Central memory CD8-positive, alpha-beta T cell (primary cell): ENCODE data around the gene SHROOM2.

ENCODE experiments used
- ATAC-seq: fragments of 150-1000 bp; cut with Tn5 transposase; replicated peaks from 2 replicates; pipeline ENCODE4 v1.10.0; 2022; ENCODE audit warnings: mild to moderate bottlenecking, moderate FRiP score, moderate number of reproducible peaks; ENCODE audit not compliant: poor library complexity, severe bottlenecking; ENCODE audit errors: extremely low read depth
- DNase-seq, 2 donors: peaks; one replicate each; pipeline ENCODE4 v3.0.0; 2021; ENCODE audit warnings: low spot score in 2 of 2
- H3K27ac Mint-ChIP-seq: one replicate; pipeline ENCODE4 v1.8.0; 2022; ENCODE audit warnings: low read depth, mild to moderate bottlenecking, moderate library complexity, mixed read lengths
- H3K27me3 Mint-ChIP-seq: one replicate; pipeline ENCODE4 v1.8.0; 2022; ENCODE audit warnings: mixed read lengths
- H3K36me3 Mint-ChIP-seq: one replicate; pipeline ENCODE4 v1.8.0; 2022; ENCODE audit warnings: mild to moderate bottlenecking, moderate library complexity, mixed read lengths; ENCODE audit not compliant: insufficient read depth
- H3K4me1 Mint-ChIP-seq: one replicate; pipeline ENCODE4 v1.8.0; 2022; ENCODE audit warnings: mixed read lengths
- H3K4me3 Mint-ChIP-seq: one replicate; pipeline ENCODE4 v1.8.0; 2022; ENCODE audit warnings: mild to moderate bottlenecking, moderate library complexity, mixed read lengths
- H3K9me3 Mint-ChIP-seq: one replicate; pipeline ENCODE4 v1.8.0; 2022; ENCODE audit warnings: mixed read lengths

SHROOM2 gene

DNA sequence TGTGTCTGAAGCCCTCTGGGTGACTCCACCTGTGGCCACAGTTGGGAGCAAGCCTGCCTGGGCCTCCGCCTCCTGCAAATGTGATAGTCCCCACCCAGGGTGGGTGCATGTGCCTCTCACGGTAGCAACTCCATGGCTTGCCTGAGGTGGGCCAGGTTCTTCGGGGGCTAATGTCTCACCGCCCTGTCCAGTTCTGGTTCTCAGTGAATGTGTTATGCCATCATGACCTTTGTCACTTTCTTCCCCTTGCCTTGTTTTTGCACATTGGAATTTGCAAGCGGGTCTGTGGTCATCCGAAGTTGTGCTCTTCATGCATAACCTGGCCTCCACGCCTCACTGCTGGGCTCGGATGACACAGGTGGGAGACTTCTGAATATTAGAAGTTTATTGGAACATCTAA, 39.7 kb downstream of the SHROOM2 start:
- Mint-ChIP-seq H3K27me3 (peaks cover 9% of the 10 kb centered on the region), H3K4me3 (no peak overlapping the region), H3K9me3 (no peaks in the 10 kb centered on the region), H3K27ac (no peak overlapping the region), H3K4me1 (no peaks in the 10 kb centered on the region), H3K36me3 (no peaks in the 10 kb centered on the region)
- DNase-seq (no peak), ATAC-seq (no peak)

DNA sequence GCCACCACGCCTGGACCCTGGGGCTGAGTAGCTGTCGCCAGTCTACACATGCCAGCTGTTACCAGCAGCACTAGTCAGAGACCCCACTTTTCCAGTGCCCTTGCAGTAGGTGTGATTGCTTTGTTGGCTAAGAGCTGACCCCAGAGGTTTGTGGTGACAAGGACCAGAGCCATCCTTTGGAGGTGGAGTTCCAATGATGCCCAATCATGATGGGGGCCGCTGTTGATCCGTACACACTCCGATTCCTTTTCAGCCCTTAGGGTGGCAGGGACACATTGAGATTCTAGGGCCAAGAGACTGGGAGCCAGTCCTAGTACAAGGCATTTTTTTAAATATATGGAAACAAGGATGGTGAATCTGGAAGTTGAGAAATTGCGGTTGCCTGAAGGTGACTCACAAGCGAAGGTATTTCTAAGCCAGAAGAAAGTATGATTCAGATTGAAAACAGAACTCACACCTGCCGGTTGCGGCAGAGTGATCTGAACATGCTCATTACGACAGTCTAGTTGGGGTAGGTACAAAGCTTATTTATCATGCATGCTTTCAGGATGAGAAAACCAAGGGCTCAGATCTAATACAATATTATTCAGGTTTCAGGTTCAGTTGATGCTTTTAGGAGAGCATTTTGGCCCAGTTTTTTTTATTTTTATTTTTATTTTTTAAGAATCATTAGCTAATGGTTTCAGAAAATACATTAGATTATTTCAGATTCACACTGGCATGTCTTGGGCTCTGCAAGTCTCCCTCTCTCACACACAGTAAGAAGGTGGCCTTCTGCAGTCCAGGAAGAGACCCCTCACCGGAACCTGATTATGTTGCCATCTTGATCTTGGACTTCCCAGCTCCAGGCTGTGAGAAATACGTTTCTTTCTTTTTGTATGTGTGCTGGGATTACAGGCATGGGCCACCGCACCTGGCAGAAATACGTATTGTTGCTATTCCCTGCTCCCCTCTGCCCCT, 43.4 kb downstream of the SHROOM2 start:
- H3K9me3 Mint-ChIP-seq, result no peaks in the 10 kb centered on the region
- H3K36me3 Mint-ChIP-seq, result no peaks in the 10 kb centered on the region
- H3K4me1 Mint-ChIP-seq, result no peaks in the 10 kb centered on the region
- DNase-seq (no peak), ATAC-seq (no peak)
- H3K4me3 Mint-ChIP-seq, result no peak overlapping the region
- H3K27ac Mint-ChIP-seq, result no peak overlapping the region
- peaks cover 9% of the 10 kb centered on the region for H3K27me3 Mint-ChIP-seq

DNA sequence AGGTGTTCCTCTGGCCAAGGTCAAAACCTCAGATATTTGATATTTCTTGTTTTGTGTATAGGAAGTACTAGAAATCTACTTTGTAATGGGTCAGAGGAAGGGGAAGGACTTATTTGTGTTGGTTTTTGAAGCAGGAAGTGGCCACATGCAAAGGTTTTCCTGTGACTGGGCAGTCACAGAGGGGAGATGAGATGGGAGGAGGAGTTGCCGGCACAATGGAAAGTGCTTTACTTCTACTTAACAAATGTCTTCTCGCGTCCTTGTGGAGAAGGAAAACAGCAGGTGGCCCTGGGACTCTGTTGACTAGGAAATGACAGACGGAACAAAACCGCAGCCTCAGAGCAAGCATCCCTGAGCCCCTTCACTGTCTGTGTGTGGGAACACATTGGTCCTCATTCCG, 46.6 kb downstream of the SHROOM2 start:
- ATAC-seq (no peak), DNase-seq (no peak)
- no peak overlapping the region for H3K4me3 Mint-ChIP-seq
- H3K4me1 Mint-ChIP-seq, result no peaks in the 10 kb centered on the region
- no peaks in the 10 kb centered on the region for H3K36me3 Mint-ChIP-seq
- no peak overlapping the region for H3K27ac Mint-ChIP-seq
- H3K9me3 Mint-ChIP-seq, result no peaks in the 10 kb centered on the region
- H3K27me3 Mint-ChIP-seq, result peaks cover 4% of the 10 kb centered on the region

DNA sequence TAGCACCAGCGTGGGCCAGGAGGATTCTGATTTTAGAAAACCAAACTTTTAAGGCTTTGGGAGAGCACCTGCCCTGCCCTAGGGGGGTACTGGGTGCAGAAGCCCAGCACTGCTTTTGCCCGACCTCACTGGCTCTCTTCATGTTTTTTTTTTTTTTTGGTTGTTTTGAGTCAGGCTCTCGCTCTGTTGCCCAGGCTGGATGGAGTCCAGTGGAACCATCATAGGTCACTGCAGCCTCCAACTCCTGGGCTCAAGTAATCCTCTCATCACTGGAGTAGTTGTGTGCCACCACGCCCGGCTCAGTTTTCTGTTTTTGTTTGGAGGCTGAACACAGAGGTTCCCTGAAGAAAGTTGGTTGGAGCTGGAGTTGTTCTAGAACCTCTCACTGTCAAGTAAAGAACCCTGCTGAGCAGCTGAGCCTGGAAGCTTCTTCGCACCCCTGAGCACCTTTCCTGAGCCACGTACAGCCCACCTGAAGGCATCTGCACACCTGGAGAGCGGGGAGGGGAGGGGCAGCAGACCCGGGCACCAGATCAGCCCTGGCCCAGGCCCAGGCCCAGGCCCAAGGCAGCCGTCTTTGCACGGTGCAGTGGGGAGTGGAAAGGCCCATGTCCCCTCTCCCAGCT, 49.5 kb downstream of the SHROOM2 start:
- no peaks in the 10 kb centered on the region for H3K9me3 Mint-ChIP-seq
- no peaks in the 10 kb centered on the region for H3K36me3 Mint-ChIP-seq
- no peaks in the 10 kb centered on the region for H3K4me1 Mint-ChIP-seq
- no peak overlapping the region for H3K4me3 Mint-ChIP-seq
- ATAC-seq (no peak), DNase-seq (no peak)
- no peaks in the 10 kb centered on the region for H3K27me3 Mint-ChIP-seq
- H3K27ac Mint-ChIP-seq, result no peak overlapping the region

DNA sequence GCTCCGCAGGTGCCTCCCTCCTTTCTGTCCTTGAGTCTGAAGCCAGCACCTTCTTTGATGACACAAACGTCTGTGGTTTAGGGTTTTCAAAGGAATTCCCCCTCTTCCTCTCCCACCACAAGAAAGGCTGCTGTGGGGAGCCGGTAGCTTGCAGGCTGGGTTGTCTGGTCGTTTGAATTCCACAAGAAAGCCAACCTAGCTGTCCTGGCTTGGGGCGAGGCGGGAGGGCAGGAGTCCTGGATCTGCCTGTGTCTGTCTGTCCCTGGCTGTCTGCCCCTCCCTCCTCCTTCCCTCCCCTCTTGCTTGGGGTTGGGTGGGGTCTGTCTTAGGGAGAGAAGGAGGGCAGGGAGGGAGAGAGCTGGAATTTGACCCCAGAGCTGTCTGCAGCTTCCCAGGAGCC, 56.3 kb downstream of the SHROOM2 start:
- no peak for ATAC-seq
- peaks cover 18% of the 10 kb centered on the region for H3K27me3 Mint-ChIP-seq

DNA sequence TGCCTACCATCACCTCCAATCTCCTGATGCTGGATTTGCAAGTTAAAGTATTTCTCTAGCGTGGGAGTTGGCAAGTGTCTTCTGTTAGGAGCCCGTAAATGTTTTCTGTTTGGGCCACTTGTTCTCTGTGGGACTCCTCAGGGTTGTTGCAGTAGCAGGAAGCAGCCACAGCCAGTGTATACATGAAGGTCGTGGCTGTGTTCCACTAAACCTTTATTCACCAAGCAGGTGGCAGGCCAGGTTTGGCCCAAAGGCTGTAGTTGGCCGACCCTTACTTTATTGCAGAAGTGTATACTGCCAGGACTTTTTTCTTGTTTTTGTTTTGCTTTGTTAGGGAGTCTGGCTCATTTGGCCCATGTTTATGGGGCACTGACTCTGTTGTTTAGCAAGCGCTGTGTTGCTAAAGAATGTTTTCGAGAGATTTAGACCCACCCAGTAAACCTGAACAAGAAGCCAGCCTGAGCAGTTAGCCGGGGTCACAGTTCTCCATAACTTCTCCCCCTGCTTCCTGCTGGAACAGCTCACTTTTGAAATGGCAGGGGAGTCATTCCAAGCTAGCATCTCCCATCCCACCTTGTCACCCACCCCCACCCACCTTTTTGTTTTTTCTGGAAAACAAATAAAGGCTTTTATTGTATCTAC, 58.8 kb downstream of the SHROOM2 start:
- Mint-ChIP-seq H3K4me3 (no peak overlapping the region), H3K36me3 (peaks cover 2% of the 10 kb centered on the region), H3K27me3 (peaks cover 18% of the 10 kb centered on the region), H3K9me3 (no peaks in the 10 kb centered on the region), H3K27ac (no peak overlapping the region), H3K4me1 (no peaks in the 10 kb centered on the region)
- DNase-seq, result no peak
- ATAC-seq, result no peak

More for the DNA sequence above, 56.3 kb downstream of the SHROOM2 start:
- Mint-ChIP-seq H3K27ac (no peak overlapping the region), H3K9me3 (no peaks in the 10 kb centered on the region), H3K4me3 (no peak overlapping the region), H3K36me3 (no peaks in the 10 kb centered on the region), H3K4me1 (no peaks in the 10 kb centered on the region)
- DNase-seq, result no peak

DNA sequence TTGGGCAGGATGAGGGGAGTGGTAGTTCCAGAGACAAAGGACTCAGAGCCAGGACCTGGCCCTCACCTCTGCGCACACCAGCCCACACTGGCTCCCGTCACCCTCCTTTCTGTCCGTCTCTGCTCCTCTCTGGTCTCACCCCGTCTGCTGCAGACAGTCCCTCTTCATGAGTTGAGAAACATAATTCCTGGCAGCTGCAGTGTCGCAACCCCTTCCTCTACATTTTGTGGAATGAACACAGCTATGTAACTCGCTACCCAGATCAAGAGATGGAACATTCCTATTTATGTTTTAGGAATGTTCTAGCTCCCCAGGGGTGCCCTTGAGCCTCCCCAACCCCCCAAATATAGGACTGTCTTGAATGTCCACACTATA, 59.3 kb downstream of the SHROOM2 start:
- no peaks in the 10 kb centered on the region for H3K9me3 Mint-ChIP-seq
- peaks cover 18% of the 10 kb centered on the region for H3K27me3 Mint-ChIP-seq
- DNase-seq (no peak), ATAC-seq (no peak)
- peaks cover 2% of the 10 kb centered on the region for H3K36me3 Mint-ChIP-seq
- no peaks in the 10 kb centered on the region for H3K4me1 Mint-ChIP-seq
- no peak overlapping the region for H3K27ac Mint-ChIP-seq
- no peak overlapping the region for H3K4me3 Mint-ChIP-seq

DNA sequence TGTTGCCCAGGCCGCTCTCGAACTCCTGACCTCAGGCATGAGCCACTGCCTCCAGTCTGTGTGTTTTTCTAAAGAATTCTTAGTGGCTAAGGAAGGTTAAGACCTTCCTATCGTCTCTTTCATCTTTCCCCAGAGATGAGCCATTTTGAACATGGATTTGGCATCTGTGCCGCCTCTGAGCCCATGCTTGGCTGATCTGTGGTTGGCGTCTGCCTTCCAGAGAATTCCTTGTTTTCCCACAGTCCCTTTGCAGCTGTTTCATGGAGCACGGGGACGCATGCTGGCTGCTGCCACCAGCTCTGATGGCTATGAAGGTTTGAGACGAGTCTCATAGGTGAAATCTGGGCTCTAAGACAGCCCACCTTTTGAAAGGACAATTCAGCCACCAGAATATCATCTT, 60.4 kb downstream of the SHROOM2 start:
- no peak for ATAC-seq
- Mint-ChIP-seq H3K27me3 (peaks cover 18% of the 10 kb centered on the region), H3K4me3 (no peak overlapping the region), H3K9me3 (no peaks in the 10 kb centered on the region), H3K27ac (no peak overlapping the region), H3K36me3 (peaks cover 2% of the 10 kb centered on the region), H3K4me1 (no peaks in the 10 kb centered on the region)
- DNase-seq, result no peak

DNA sequence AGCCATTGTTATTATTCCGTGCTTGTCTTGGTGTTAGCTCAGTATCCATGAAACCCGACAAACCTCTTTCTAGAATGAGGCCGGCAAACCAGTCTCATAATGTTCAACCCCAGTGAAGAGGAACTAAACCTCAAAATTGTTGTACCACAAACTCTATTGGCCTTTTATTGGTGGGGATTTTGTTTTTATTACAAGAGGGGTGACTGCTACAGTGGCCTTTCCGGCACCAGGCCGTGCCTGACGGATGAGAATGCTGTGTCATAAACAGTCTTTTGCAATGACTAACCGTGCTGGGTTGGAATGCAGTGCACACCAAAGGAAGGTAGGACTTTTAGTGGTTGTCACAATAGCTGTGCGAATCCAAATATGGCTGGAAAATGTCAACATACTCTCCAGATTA, 60.8 kb downstream of the SHROOM2 start:
- H3K9me3 Mint-ChIP-seq, result no peaks in the 10 kb centered on the region
- H3K27me3 Mint-ChIP-seq, result peaks cover 18% of the 10 kb centered on the region
- DNase-seq (no peak), ATAC-seq (no peak)
- peaks cover 2% of the 10 kb centered on the region for H3K36me3 Mint-ChIP-seq
- no peak overlapping the region for H3K4me3 Mint-ChIP-seq
- H3K27ac Mint-ChIP-seq, result no peak overlapping the region
- H3K4me1 Mint-ChIP-seq, result no peaks in the 10 kb centered on the region

DNA sequence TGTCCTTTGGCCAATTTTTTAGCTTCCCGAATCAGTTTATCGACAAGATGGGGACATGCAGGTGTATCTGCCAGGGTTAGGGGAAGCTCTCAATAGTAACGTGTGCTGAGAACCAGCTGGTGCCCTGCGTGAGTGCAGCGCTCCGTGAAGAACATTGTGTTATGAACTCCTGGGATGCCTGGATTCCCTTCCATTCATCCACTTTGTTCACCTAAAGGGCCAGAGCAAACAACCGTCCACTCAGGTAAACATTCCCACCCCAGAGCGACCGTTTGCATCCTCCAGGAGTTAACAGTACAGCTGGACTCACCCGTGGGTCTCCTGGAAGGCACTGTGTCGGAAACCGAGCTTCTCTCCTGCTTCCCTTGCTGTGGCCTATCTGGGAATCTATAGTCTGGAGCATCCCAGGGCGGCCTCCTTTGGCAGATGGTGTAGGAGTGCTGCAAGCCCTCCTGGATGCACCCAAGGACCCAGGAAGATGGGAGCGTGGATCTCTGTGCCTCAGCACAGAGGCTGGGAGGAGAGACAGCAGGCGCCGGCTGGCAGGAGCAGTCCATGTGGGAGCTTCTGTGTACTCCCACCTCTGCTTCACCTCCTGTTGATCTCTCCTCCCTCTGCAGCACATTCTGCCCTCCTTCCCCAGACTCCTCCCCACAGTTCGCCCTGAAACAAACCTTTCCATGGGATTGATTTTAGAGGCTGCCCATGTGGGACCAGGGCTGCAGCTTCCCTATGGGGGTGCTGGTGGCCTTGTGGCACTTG, 62.7 kb downstream of the SHROOM2 start:
- no peak overlapping the region for H3K4me3 Mint-ChIP-seq
- no peak for ATAC-seq
- no peaks in the 10 kb centered on the region for H3K9me3 Mint-ChIP-seq
- H3K36me3 Mint-ChIP-seq, result peaks cover 2% of the 10 kb centered on the region
- H3K27ac Mint-ChIP-seq, result no peak overlapping the region
- peaks cover 25% of the 10 kb centered on the region for H3K27me3 Mint-ChIP-seq
- H3K4me1 Mint-ChIP-seq, result no peaks in the 10 kb centered on the region
- DNase-seq, result no peak

DNA sequence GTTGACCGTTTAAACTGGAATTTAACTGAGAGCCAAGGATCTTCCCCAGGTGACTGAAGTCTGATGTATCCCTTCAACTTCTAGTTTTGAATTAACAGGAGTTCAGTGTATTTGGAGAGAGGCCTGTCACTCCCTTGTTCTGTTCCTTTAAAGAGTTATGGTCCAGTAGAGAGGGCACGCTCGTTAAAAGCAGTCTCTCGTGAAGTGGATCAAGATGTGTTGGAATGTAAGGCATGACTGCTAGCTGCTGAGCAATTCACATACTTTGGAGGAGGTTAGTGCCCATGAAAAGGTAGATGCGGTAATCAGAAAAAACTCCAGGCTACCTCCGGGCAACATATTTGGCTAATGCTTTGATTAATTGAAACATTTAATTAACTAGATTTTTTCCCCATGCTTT, 65.7 kb downstream of the SHROOM2 start:
- no peak for ATAC-seq
- H3K4me3 Mint-ChIP-seq, result no peak overlapping the region
- no peak for DNase-seq
- no peaks in the 10 kb centered on the region for H3K9me3 Mint-ChIP-seq
- H3K27me3 Mint-ChIP-seq, result peaks cover 19% of the 10 kb centered on the region
- H3K36me3 Mint-ChIP-seq, result peaks cover 2% of the 10 kb centered on the region
- H3K27ac Mint-ChIP-seq, result no peak overlapping the region
- H3K4me1 Mint-ChIP-seq, result no peaks in the 10 kb centered on the region

DNA sequence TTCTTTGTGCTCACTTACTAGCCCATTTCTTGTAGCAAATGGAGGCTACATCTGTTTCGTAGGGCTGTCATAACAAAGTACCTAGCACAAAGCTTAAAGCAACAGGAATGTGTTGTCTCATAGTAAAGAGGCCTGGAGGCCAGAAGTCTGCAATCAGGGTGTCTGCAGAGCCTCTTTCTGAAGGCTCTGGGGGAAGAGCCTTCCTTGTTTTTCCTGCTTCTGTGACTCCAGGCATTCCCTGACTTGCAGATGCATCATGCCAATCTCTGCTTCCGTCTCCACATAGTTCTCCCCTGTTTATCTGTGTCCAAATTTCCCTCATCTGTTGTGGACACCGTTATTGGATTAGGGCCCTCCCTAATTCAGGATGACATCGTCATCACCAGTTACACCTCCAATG, 67.1 kb downstream of the SHROOM2 start:
- DNase-seq (no peak), ATAC-seq (no peak)
- Mint-ChIP-seq H3K9me3 (no peaks in the 10 kb centered on the region), H3K27me3 (peaks cover 14% of the 10 kb centered on the region), H3K36me3 (no peaks in the 10 kb centered on the region), H3K27ac (no peak overlapping the region), H3K4me1 (no peaks in the 10 kb centered on the region), H3K4me3 (no peak overlapping the region)
